ENCODE results near the gene DSCAM.

GRCh38 chr21:39965026-39965425 lies 881.9 kb downstream of the DSCAM start:
- no peak for TF ChIP-seq CTCF (IDR thresholded peaks at IDR 0.05)
- TF ChIP-seq POLR2A (IDR thresholded peaks at IDR 0.05), result no peak
